ENCODE measurements around the gene LRRC53.

Gene LRRC53

DNA sequence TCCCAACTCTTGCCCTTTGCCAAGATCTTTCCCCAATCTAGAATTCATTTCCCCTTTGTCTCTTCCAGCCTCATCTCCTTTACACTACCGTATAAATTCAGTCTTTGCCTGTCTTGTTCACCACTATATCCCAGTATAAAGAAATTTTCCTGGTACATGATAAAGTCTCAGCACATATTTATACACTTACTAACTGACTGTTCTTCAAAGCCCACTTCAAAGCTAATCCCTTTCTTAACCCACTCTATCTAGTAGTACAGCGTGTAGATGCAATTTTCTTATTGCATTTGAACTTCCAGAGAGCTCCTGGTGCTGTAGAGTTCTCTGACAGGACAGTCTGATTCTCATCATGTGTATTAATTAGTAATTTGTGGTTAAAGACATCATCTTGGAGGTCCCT is 78.1 kb downstream of the LRRC53 start:
- no peak for DNase-seq (ENCODE audit: low read depth in 2 of 2)

DNA sequence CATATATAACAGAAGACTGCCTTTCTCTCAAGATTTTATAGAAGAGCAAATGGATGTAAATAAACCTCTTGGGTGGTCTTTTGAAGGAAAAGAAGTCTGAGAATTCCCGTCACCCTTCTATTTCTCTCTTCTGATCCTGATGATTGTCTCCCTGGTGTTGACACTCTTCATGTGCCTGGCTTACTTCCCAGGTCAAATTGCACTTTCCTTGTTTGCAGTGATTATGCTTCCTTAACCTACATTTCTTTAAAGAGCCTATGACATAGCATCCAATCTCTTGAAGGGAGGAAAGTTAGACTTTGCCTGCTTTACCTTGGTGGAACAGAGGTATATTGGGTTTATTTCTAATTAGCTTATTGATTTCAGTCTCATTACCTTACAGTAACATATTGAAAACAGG is 80.1 kb downstream of the LRRC53 start:
- DNase-seq (ENCODE audit: low read depth in 2 of 2), result no peak

DNA sequence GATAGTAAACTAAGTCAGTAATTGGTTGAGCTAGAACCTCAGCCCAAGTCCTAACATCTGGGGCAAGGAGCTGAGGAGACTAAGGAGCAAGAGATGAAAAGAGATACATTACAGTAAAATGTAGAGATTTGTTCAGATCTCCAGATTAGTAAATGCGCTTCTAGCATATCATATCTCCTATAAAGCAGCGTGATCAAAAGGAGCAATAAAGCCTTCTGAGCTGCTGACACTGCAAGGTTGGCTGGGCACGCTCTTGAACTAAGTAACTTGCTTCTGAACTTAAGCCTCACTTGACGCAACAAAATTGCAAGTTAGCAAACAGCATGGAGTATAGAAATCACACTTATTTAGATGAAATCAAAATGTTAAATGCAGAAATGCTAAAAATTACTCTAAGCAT is 80.9 kb downstream of the LRRC53 start:
- DNase-seq (ENCODE audit: low read depth in 2 of 2), result no peak

DNA sequence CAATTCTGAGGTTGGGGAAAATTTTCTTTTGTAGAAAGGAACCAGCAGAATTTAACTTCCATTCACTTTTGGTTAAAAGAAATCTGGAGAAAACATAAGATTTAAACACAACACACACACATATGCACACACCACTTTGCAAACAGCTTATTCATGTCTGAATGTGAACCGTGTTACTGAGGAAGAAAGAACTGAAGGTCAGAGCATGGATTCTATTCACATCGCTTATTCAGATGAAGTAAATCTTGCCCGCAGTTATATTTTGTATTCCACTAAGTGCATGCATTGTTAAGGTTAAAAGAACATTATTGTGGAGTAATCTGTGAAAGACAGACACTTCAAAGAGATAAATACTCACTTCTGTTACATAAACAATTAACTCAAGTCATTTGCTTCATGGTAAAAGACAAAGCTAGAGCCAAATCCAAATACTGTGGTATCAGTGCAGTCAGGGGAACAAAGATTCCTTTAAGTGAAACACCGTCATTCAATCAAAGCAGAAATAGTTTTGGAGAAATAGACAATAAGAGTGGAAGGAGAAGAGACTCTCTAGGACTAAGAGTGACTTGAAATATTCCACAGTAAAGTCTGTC is 82.0 kb downstream of the LRRC53 start:
- DNase-seq (ENCODE audit: low read depth in 2 of 2), result no peak

DNA sequence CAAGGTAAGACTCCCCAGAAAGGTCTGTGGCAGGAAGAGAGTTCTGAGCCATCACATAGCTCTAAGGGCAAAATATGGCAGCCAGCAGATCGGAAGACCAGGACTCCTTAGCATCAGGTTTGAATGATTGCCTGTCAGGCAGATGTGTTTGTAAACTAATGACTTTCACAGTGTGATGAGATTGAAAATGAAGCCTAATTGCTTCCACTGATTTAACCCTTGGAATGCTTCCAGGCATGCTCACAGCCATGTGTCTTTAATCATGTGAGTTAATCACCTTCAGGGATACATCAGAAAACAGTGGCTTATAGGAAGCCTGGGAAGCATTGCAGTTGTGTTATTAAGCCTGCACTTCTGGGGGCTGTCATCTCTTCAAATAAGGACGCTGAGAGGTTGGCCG is 82.8 kb downstream of the LRRC53 start:
- no peak for DNase-seq (ENCODE audit: low read depth in 2 of 2)

DNA sequence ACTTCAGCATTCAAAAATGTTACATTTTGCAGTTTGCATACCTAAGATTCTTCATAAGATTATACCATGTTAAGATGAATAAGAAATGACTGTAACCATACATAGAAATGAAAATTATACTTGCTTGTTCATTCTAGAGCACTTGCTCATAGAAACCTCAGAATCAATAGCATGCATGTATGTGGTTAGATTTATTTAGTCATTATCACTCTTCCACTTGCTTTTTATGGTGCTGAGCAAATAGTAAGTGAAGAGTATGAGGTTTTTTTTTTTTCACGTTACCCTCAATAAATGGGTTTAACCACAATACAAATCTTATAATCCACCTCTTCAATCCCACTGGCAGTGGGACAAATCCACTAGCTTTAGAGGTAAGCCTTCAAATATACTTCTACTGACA is 84.7 kb downstream of the LRRC53 start:
- DNase-seq (ENCODE audit: low read depth in 2 of 2), result no peak

DNA sequence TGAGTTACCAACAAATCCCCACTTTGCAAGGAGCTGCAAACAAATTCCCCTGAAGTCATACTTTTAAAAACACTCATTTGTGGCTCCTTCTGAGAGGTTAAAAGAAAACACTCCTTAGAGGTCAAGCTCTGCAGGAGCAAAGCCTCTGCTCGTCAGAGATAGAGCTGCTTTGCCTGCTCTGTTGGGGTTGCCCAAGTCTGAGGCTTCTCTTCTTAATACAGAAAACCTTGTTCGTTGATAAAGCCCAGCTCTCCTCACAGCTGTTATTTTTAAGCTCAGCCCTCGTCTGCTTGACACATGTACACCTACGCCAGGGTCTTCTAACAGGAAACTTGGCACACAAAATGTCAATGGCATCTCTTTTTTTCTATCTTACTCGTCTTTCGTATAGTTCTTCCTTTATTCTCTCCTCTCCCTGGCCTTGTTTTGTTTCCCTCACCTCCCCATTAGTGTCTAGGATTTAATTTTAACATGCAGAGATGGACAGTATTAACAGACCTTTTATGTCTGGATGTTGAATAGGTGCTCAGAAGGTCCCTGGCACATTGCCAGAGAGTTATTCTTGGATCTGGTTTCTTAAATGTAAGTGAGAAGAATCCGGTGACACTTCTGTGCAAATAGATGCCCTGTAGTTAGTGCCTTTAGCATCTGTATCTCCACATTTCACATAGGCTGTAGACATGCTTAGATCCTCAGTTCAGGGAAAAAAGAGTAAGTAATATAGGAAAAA is 86.0 kb downstream of the LRRC53 start:
- DNase-seq (ENCODE audit: low read depth in 2 of 2), result no peak

DNA sequence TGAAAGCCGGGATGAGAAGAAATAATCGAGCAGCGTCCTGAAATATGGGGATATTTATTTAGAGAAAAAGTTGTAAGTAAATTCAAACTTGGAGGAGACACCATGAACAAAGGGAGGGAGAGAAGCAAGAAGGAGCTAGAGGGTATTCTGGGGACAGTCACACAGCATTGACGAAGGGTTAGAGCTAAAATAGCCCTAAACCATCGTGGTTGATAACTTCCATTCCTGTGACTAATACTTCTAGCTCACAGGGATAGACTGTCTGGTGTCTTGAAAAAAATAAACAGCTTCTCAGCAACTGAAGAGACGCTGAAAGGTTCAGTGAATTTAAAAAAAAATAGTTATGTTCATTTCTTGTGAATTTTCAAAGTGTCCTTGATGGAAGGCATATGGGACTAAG is 86.7 kb downstream of the LRRC53 start:
- DNase-seq (ENCODE audit: low read depth in 2 of 2), result no peak

DNA sequence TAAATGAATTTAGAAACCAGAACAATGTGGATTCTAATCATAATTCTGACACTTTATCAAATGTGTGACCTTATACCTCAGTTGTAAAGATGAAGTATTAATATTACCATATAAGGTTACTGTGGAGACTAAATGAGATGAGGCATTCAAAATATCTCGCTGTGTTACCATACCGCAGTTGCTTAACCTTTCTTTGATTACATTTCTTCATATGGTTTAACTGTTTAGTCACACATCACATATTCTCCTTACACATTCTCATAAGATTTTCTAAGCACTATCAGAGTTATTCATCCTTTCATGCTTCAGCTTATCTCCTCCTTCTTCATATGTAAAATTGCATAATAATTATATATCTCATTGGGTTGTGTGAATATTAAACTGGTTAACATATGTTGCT is 88.9 kb downstream of the LRRC53 start:
- no peak for DNase-seq (ENCODE audit: low read depth in 2 of 2)

DNA sequence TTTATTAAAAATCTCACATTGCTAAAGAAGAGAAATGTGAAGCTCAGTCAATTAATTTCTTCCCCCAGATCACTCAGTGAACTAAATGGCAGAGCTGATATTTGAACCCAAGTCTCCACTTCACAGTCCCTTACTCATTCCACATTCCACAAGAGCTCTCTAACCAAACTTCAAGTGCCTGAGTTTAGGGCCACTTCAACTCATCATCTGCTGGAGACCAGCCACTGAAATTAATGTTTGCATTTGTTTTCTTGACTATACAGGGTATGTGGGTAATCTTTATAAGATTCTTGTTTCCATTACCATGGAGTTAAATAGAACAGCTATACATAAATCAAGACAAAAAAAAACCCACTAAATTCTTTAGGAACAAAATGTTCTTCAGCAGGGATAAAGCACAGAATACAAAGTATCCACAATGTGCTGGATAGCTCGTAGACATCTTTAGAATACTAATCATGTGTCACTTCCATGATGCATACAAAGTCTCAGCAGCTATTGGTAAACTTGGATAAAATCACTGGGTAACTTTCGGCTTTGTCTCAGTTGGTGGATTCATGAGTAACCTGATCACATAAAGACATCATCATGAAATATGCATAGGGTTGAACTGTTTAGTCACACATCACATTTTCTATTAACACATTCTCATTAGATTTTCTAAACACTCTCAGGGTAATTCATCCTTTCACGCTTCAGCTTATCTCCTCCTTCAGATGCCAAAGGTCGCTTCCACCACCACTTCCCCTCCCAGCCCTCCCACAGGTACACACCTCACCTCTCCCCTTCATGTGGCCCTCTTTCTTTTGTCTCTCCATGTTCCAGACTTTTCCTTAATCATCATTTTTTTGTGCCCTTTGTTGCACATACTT is 89.8 kb downstream of the LRRC53 start:
- no peak for DNase-seq (ENCODE audit: low read depth in 2 of 2)

DNA sequence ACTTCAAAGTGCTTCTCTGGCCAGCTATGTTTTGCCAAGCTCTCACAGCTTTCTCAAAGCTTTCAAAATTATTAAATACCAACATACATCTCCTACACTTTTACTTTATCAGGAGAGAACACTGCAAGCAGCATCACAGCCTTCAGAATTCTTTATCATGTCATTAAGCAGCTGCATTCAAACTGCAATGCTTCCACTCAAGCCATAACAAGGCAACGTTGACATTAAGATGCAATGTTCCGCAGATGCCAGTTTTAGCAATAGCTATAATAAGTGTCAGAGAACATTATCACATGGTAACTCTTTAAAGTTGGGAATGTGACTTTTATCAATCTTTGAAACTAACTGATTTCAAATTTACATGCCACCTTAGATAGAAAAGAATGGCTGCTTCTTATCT is 91.9 kb downstream of the LRRC53 start:
- no peak for DNase-seq (ENCODE audit: low read depth in 2 of 2)

Data from stimulated activated CD8-positive, alpha-beta memory T cell treated with anti-CD3 and anti-CD28 coated beads, Interleukin-2, amount 100 ng/mL, for 48 hours (primary cell).